Endothelial cell of umbilical vein (primary cell): ENCODE data around the gene GJC3. TPM values are rescaled to one million over a fixed set of nuclear protein-coding genes. Genes with fewer than 3 reads are reported as not detected.

Source experiments
- BruUV-seq: library from RNA; stranded (reverse); fragments of 400-500 nt; replicated peaks from 2 replicates; lab custom pipeline; 2021; lab: Mats Ljungman, UMichigan
- CTCF ChIA-PET: fragments of 300-600, 350-600 bp; sonication (Branson Sonifier 250); formaldehyde crosslinking; loops from one replicate; lab custom pipeline; 2021; ENCODE audit warnings: antibody characterized with exemption, inconsistent platforms; lab: Charles Lee
- POLR2A ChIA-PET: fragments of 300-600, 350-600 bp; sonication (Branson Sonifier 250); formaldehyde crosslinking; loops from one replicate; lab custom pipeline; 2021; ENCODE audit warnings: antibody characterized with exemption, inconsistent platforms; lab: Charles Lee
- DNase-seq: peaks from one replicate; pipeline ENCODE4 v3.0.0-alpha.2; 2011; ENCODE audit warnings: low read depth, low spot score
- FAIRE-seq: peaks from 2 replicates; lab custom pipeline; 2011; peaks lifted over from hg19 to GRCh38; lab: Jason Lieb, UNC
- H2AFZ ChIP-seq: 2 replicates; pipeline ENCODE4 v1.6.0; 2012; ENCODE audit warnings: low read depth, low read length, control low read depth, inconsistent platforms
- H3K27ac ChIP-seq: 2 replicates; pipeline ENCODE4 v1.5.1; 2011; ENCODE audit warnings: low read depth, mild to moderate bottlenecking, control low read depth, low read length, moderate library complexity; ENCODE audit not compliant: insufficient read depth
- H3K27me3 ChIP-seq, 2 experiments: 2 replicates each; pipeline versions ENCODE4 v1.6.0 to v1.6.1; 2011; ENCODE audit warnings: low read length in 2 of 2, mixed read lengths in 1 of 2; ENCODE audit not compliant: control insufficient read depth in 2 of 2, insufficient read depth in 2 of 2
- H3K36me3 ChIP-seq, 2 experiments: 2 replicates in 1 of 2; 3 replicates in 1 of 2; pipeline ENCODE4 v1.5.1; 2011; ENCODE audit warnings: low read length in 2 of 2, mild to moderate bottlenecking in 1 of 2, moderate library complexity in 1 of 2; ENCODE audit not compliant: control insufficient read depth in 2 of 2, insufficient read depth in 2 of 2; ENCODE audit errors: extremely low read depth in 1 of 2
- H3K4me1 ChIP-seq: 3 replicates; pipeline ENCODE4 v1.5.1; 2011; ENCODE audit warnings: mild to moderate bottlenecking, low read length; ENCODE audit not compliant: control insufficient read depth, insufficient read depth; ENCODE audit errors: extremely low read depth
- H3K4me2 ChIP-seq: 2 replicates; pipeline ENCODE4 v1.6.1; 2011; ENCODE audit warnings: low read length, control low read depth, mixed read lengths; ENCODE audit not compliant: insufficient read depth
- H3K4me3 ChIP-seq, 3 experiments: fragments of 200-600 bp in 1 of 3; sonication (generic), shearing (Covaris generic) in 1 of 3; replicated peaks in 1 of 3; 2 replicates each; pipeline ENCODE4 v1.5.1; 2011 to 2016; ENCODE audit warnings: control low read depth in 3 of 3, low read length in 3 of 3, mild to moderate bottlenecking in 2 of 3, inconsistent platforms in 1 of 3, low read depth in 1 of 3, moderate library complexity in 1 of 3; ENCODE audit not compliant: insufficient read depth in 1 of 3
- H3K79me2 ChIP-seq: 2 replicates; pipeline ENCODE4 v1.6.0; 2012; ENCODE audit warnings: low read length, inconsistent platforms; ENCODE audit not compliant: control insufficient read depth, insufficient read depth
- H3K9ac ChIP-seq: replicated peaks from 2 replicates; pipeline ENCODE3; 2011; ENCODE audit warnings: low read length, control low read depth; ENCODE audit not compliant: insufficient read depth; ENCODE audit errors: extremely low read depth
- H3K9me1 ChIP-seq: replicated peaks from 3 replicates; pipeline ENCODE4 v1.6.0; 2011; ENCODE audit warnings: mild to moderate bottlenecking, low read length; ENCODE audit not compliant: control insufficient read depth, insufficient read depth; ENCODE audit errors: extremely low read depth
- H3K9me3 ChIP-seq: replicated peaks from 2 replicates; pipeline ENCODE4 v1.5.1; 2012; ENCODE audit warnings: low read length, inconsistent platforms; ENCODE audit not compliant: control insufficient read depth, insufficient read depth
- H4K20me1 ChIP-seq: replicated peaks from 2 replicates; pipeline ENCODE3; 2011; ENCODE audit warnings: mild to moderate bottlenecking, low read length; ENCODE audit not compliant: control insufficient read depth, insufficient read depth; ENCODE audit errors: extremely low read depth
- EZH2 ChIP-seq: IDR thresholded peaks from 2 replicates; pipeline ENCODE4 v1.6.1; 2012; ENCODE audit warnings: borderline replicate concordance, low read depth, mild to moderate bottlenecking, moderate library complexity, low read length, inconsistent platforms; ENCODE audit not compliant: severe bottlenecking
- FOS ChIP-seq: IDR thresholded peaks from 2 replicates; pipeline ENCODE4 v1.6.1; 2011; ENCODE audit warnings: mild to moderate bottlenecking, low read length, moderate library complexity, borderline replicate concordance; ENCODE audit not compliant: insufficient read depth
- GATA2 ChIP-seq: IDR thresholded peaks from 2 replicates; pipeline ENCODE4 v1.7.0; 2011; ENCODE audit warnings: low read depth, mild to moderate bottlenecking, moderate library complexity, mixed read lengths, low read length; ENCODE audit not compliant: insufficient read length, insufficient read depth
- JUN ChIP-seq: IDR thresholded peaks from 2 replicates; pipeline ENCODE4 v1.6.1; 2011; ENCODE audit warnings: borderline replicate concordance, low read depth; ENCODE audit not compliant: insufficient read length, insufficient read depth
- MYC ChIP-seq: IDR thresholded peaks from one replicate; pipeline ENCODE4 v1.6.1; 2011; ENCODE audit warnings: mild to moderate bottlenecking, low read depth, low read length
- POLR2A ChIP-seq: IDR thresholded peaks from 2 replicates; pipeline ENCODE4 v1.6.1; 2012; ENCODE audit warnings: low read depth, mild to moderate bottlenecking, control low read depth, low read length
- POLR2AphosphoS5 ChIP-seq: IDR thresholded peaks from 2 replicates; pipeline ENCODE4 v1.6.1; 2012; ENCODE audit warnings: low read depth, mild to moderate bottlenecking, control low read depth, low read length, moderate library complexity; ENCODE audit not compliant: insufficient read depth
- dilution Hi-C: fragments of 300-500 bp; cut with MboI; formaldehyde crosslinking; loops from one replicate; pipeline ENCODE4 v1.15.0; 2019; ENCODE audit warnings: low sequenced_read_pairs; ENCODE audit not compliant: extremely low pct_ligation_motif_present
- intact Hi-C: fragments of 100-400 bp; cut with micrococcal nuclease; formaldehyde crosslinking; loops from one replicate; pipeline ENCODE4 v1.10.0; 2022
- polyA plus RNA-seq, 4 experiments: library from polyadenylated mRNA; depleted of rRNA in 3 of 4; stranded (reverse) in 3 of 4; unstranded in 1 of 4; fragments of >200 nt; gene quantifications; 2 replicates each; pipeline versions ENCODE4 v1.2.1 to v1.2.3, GENCODE V29; 2011 to 2012; ENCODE audit warnings: missing spikeins in 1 of 4
- total RNA-seq: library from RNA; stranded (reverse); gene quantifications from 2 replicates; pipeline ENCODE4 v1.2.3, GENCODE V29; 2021
- TF ChIP-seq, protein P1 (sequence below), 2 donors: IDR thresholded peaks; 1 replicate in 1 of 2; 2 replicates in 1 of 2; pipeline ENCODE4 v1.5.1; 2011; ENCODE audit warnings: low read length in 2 of 2, mild to moderate bottlenecking in 2 of 2, moderate library complexity in 2 of 2, control low read depth in 1 of 2, inconsistent platforms in 1 of 2, low read depth in 1 of 2; ENCODE audit not compliant: insufficient read depth in 1 of 2; ENCODE audit errors: extremely low read depth in 1 of 2
- TF ChIP-seq, protein P2 (sequence below): IDR thresholded peaks from 2 replicates; pipeline ENCODE4 v1.6.1; 2011; ENCODE audit not compliant: insufficient read depth, insufficient read length

The GJC3 gene
- total and polyA plus RNA-seq, 2 donors (not counting 3 experiments of a cell fraction or from before 2014, with no cell fraction given) = 0.28 TPM; not detected in 1

DNA sequence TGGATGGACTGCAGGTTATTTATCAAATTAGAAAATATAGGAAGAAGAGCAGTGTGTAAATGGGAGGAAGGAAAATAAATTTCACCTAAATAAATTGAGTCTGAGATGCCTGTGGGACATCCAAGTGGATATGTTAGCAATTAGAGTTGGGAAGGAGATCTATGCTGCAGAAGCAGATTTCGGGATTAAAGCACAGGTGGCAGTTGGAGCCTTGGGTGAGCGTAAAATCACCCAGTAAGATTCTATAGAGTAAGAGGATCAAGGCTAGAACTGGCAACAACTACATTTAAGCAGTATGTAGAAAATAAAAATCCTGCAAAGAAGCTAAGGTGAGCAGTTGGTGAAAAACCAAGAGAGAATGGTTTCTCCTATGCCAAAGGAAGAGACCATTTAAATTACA is 18.4 kb downstream of the GJC3 start:
- H3K27ac ChIP-seq = no peak overlapping the region
- H3K27me3 ChIP-seq = no peaks in the 10 kb centered on the region
- H3K9me1 ChIP-seq = no peaks in the 10 kb centered on the region
- peaks cover 36% of the 10 kb centered on the region for H3K79me2 ChIP-seq
- peaks cover 15 to 16% of the 10 kb centered on the region in 2 experiments for H3K36me3 ChIP-seq
- no peak overlapping the region for H3K9ac ChIP-seq
- intact Hi-C loops = loop anchor here (10.0 kb wide), 1 partner anchor 174 kb away; the partner anchor contains the start of genes COPS6 and ZNF3
- DNase-seq (no peak), FAIRE-seq (no peak)
- H3K4me3 ChIP-seq = no peak overlapping the region
- ChIA-PET POLR2A (no interaction called here), CTCF (interaction anchor here (1.3 kb wide), 1 partner anchor 12 kb away, joined by 3 read pairs; no protein-coding TSS in a partner anchor)
- BruUV-seq = no TSS peak
- H2AFZ ChIP-seq = no peak overlapping the region
- no peak overlapping the region for H3K4me2 ChIP-seq
- no peaks in the 10 kb centered on the region for H3K4me1 ChIP-seq
- TF ChIP-seq EZH2 (no peak), MYC (no peak), POLR2A (no peak), FOS (no peak), GATA2 (no peak), JUN (no peak), POLR2AphosphoS5 (no peak)
- TF ChIP-seq, protein P1, sequence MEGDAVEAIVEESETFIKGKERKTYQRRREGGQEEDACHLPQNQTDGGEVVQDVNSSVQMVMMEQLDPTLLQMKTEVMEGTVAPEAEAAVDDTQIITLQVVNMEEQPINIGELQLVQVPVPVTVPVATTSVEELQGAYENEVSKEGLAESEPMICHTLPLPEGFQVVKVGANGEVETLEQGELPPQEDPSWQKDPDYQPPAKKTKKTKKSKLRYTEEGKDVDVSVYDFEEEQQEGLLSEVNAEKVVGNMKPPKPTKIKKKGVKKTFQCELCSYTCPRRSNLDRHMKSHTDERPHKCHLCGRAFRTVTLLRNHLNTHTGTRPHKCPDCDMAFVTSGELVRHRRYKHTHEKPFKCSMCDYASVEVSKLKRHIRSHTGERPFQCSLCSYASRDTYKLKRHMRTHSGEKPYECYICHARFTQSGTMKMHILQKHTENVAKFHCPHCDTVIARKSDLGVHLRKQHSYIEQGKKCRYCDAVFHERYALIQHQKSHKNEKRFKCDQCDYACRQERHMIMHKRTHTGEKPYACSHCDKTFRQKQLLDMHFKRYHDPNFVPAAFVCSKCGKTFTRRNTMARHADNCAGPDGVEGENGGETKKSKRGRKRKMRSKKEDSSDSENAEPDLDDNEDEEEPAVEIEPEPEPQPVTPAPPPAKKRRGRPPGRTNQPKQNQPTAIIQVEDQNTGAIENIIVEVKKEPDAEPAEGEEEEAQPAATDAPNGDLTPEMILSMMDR (IDR thresholded peaks at IDR 0.05; ENCODE audit: extremely low read depth in 1 of 2, insufficient read depth in 1 of 2, low read depth in 1 of 2, low read length in 2 of 2) = no peak
- TF ChIP-seq, protein P2, sequence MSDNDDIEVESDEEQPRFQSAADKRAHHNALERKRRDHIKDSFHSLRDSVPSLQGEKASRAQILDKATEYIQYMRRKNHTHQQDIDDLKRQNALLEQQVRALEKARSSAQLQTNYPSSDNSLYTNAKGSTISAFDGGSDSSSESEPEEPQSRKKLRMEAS = no peak
- H4K20me1 ChIP-seq = peaks cover 3% of the 10 kb centered on the region
- dilution Hi-C loops = no loop called here
- no peaks in the 10 kb centered on the region for H3K9me3 ChIP-seq
